ENCODE data around the gene CALM3. TPM values are rescaled to one million over a fixed set of nuclear protein-coding genes. Genes with fewer than 3 reads are reported as not detected.

CALM3 gene
- total and polyA plus RNA-seq, 4 donors: 197 to 240 (median 224) TPM

DNA sequence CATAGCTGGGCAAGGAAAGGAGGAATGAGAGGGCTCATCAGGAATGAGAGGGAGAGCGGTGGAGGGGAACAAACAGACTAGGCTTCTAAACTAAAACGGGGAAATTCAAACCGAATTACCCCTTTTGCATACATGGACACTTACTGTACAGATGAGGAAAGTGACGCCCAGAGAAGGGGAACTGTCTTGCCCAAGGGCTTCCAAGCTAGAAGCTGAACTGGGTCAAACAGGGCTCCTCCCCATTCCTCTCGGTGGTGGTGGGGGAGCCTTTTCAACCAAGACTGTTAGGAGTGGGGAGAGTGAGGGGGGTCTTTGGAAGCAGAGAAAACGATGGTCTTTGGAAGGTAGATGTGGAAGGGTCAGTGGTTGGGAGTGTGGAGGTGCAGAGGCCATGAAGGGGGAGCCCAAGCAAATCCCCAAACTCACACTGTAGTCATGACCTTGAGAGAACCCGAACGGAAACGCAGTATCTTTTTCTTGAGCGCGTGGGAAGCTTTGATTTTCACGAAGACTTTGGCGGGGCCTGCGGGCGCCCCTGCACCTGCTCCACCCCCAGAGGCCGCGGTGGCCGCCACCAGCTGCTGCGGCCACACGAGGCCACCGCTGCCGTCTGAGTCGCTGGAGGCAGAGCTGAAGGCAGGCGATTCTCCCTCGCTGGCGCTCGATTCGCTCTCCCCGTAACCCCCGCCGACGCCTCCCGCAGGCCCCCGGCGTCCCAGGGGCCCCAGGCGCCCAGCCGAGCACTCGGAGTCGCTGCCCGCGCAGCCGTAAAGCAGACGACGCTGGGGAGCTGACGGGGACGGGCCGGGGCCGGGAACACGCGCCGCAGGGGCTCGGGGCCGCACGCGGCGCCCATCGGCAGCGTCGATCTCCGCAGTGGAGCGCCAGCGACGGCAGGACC is 47.2 kb downstream of the CALM3 start:
- no peak for DNase-seq
- H3K9me3 ChIP-seq (ENCODE audit: control insufficient read depth, low read length): no peaks in the 10 kb centered on the region
- H3K4me1 ChIP-seq (ENCODE audit: control insufficient read depth in 1 of 2, insufficient read depth in 2 of 2, low read length in 2 of 2): peaks cover 0 to 2% of the 10 kb centered on the region in 2 donors
- intact Hi-C loops (cut with DNase I): no loop called here
- no peak for ATAC-seq (ENCODE audit: low FRiP score)
- H3K36me3 ChIP-seq (ENCODE audit: control insufficient read depth in 1 of 2, insufficient read depth in 2 of 2, low read length in 1 of 2): peaks cover 0 to 3% of the 10 kb centered on the region in 2 donors
- WGBS, 2 donors: 77% methylated on average over 63 of the region's 63 CpGs
- H3K27me3 ChIP-seq (ENCODE audit: control insufficient read depth in 1 of 2, insufficient read depth in 2 of 2, low read length in 1 of 2): no peaks in the 10 kb centered on the region
- no peak overlapping the region for H3K4me3 ChIP-seq (ENCODE audit: low read length in 2 of 2)
- H3K27ac ChIP-seq (ENCODE audit: low read depth in 1 of 2, low read length in 2 of 2): peak overlapping the region in 1 of 2 donors; percentile 38

DNA sequence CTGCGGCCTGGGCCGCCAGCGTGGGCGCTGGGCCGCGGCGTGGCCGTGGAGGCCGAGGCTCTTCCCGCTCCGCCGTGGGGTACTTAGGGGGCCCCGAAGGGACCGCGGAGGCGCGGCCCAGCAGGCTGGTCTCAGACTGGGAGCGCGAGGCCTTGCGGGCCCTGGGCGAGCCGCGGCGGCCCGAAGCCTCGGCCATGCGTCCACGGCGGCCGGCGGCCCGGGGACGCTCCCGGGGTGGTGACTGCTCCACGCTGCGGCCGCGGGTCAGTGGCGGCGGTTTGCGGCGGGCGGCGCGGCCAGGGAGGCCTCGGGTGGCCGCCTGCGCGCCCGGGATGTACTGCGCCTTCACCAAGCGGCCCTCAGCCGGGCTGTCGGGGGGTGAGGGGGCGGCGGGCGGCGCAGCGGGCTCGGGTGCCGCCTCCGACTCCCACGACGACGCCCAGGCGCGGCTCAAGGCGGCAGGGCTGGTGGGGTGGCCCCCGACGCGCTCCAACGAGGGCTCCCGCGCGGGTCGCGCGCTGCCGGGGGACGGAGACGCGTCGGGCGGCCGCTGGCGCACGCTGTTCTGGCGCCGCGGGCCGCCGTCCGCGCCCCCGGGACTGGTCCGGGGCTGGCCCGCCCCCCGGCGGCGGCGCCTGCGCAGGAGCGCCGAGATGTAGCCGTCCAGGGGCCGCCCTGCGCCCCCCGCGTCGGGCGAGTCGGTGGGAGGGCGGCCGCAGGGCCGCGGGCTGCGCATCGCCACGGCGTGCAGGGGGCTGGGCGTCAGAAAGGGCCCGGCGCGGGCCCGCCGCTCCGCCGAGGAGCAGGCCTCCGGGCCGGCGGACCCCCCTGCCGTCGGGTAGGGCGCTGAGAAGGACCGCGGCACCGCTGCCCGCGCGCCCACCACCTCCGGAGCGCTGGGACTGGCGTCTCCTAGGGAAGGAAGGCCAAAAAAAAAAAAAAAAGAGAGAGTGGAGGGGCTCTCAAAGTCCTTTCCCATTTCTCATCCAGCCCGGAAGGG is 48.1 kb downstream of the CALM3 start:
- Histone ChIP-seq H3K27ac (ENCODE audit: low read depth in 1 of 2, low read length in 2 of 2) (peak overlapping the region in 1 of 2 donors; percentile 25), H3K27me3 (ENCODE audit: control insufficient read depth in 1 of 2, insufficient read depth in 2 of 2, low read length in 1 of 2) (no peaks in the 10 kb centered on the region), H3K9me3 (ENCODE audit: control insufficient read depth, low read length) (no peaks in the 10 kb centered on the region), H3K36me3 (ENCODE audit: control insufficient read depth in 1 of 2, insufficient read depth in 2 of 2, low read length in 1 of 2) (peaks cover 0 to 3% of the 10 kb centered on the region in 2 donors), H3K4me1 (ENCODE audit: control insufficient read depth in 1 of 2, insufficient read depth in 2 of 2, low read length in 2 of 2) (peaks cover 0 to 3% of the 10 kb centered on the region in 2 donors), H3K4me3 (ENCODE audit: low read length in 2 of 2) (no peak overlapping the region)
- 72 to 76% methylated on average over 119 to 144 of the region's 144 CpGs for WGBS, 2 donors
- ATAC-seq (ENCODE audit: low FRiP score) (no peak), DNase-seq (no peak)
- intact Hi-C loops (cut with DNase I): no loop called here

- Histone ChIP-seq H3K27ac (ENCODE audit: low read depth in 1 of 2, low read length in 2 of 2) (no peak overlapping the region), H3K4me1 (ENCODE audit: control insufficient read depth in 1 of 2, insufficient read depth in 2 of 2, low read length in 2 of 2) (peaks cover 0 to 3% of the 10 kb centered on the region in 2 donors)
Measured at GRCh38 chr19:46650445-46650844, 49.3 kb downstream of the CALM3 start.

GRCh38 chr19:46654621-46655152 is 53.6 kb downstream of the CALM3 start:
- intact Hi-C loops (cut with DNase I): no loop called here
- H3K9me3 ChIP-seq (ENCODE audit: control insufficient read depth, low read length): no peaks in the 10 kb centered on the region
- peaks cover 0 to 3% of the 10 kb centered on the region in 2 donors for H3K4me1 ChIP-seq (ENCODE audit: control insufficient read depth in 1 of 2, insufficient read depth in 2 of 2, low read length in 2 of 2)
- H3K27me3 ChIP-seq (ENCODE audit: control insufficient read depth in 1 of 2, insufficient read depth in 2 of 2, low read length in 1 of 2): no peaks in the 10 kb centered on the region
- peak; percentile 74 for ATAC-seq (ENCODE audit: low FRiP score)
- DNase-seq: peak; percentile 69 to 85
- 4 to 5% methylated on average over 15 to 16 of the region's 16 CpGs for WGBS, 2 donors
- H3K36me3 ChIP-seq (ENCODE audit: control insufficient read depth in 1 of 2, insufficient read depth in 2 of 2, low read length in 1 of 2): no peaks in the 10 kb centered on the region
- H3K27ac ChIP-seq (ENCODE audit: low read depth in 1 of 2, low read length in 2 of 2): peak overlapping the region; percentile 9 to 88
- H3K4me3 ChIP-seq (ENCODE audit: low read length in 2 of 2): no peak overlapping the region

More at GRCh38 chr19:46650445-46650844, 49.3 kb downstream of the CALM3 start:
- Histone ChIP-seq H3K9me3 (ENCODE audit: control insufficient read depth, low read length) (no peaks in the 10 kb centered on the region), H3K4me3 (ENCODE audit: low read length in 2 of 2) (no peak overlapping the region), H3K36me3 (ENCODE audit: control insufficient read depth in 1 of 2, insufficient read depth in 2 of 2, low read length in 1 of 2) (peaks cover 0 to 3% of the 10 kb centered on the region in 2 donors), H3K27me3 (ENCODE audit: control insufficient read depth in 1 of 2, insufficient read depth in 2 of 2, low read length in 1 of 2) (no peaks in the 10 kb centered on the region)
- intact Hi-C loops (cut with DNase I): no loop called here
- ATAC-seq (ENCODE audit: low FRiP score): no peak
- no peak for DNase-seq
- 85 to 88% methylated on average over 7 of the region's 7 CpGs for WGBS, 2 donors

GRCh38 chr19:46656541-46656940 is 55.4 kb downstream of the CALM3 start:
- H3K36me3 ChIP-seq (ENCODE audit: control insufficient read depth in 1 of 2, insufficient read depth in 2 of 2, low read length in 1 of 2): no peaks in the 10 kb centered on the region
- no peaks in the 10 kb centered on the region for H3K9me3 ChIP-seq (ENCODE audit: control insufficient read depth, low read length)
- peak overlapping the region in 1 of 2 donors; percentile 14 for H3K27ac ChIP-seq (ENCODE audit: low read depth in 1 of 2, low read length in 2 of 2)
- intact Hi-C loops (cut with DNase I): no loop called here
- ATAC-seq (ENCODE audit: low FRiP score) (no peak), DNase-seq (no peak)
- no peaks in the 10 kb centered on the region for H3K27me3 ChIP-seq (ENCODE audit: control insufficient read depth in 1 of 2, insufficient read depth in 2 of 2, low read length in 1 of 2)
- peaks cover 0 to 3% of the 10 kb centered on the region in 2 donors for H3K4me1 ChIP-seq (ENCODE audit: control insufficient read depth in 1 of 2, insufficient read depth in 2 of 2, low read length in 2 of 2)
- no peak overlapping the region for H3K4me3 ChIP-seq (ENCODE audit: low read length in 2 of 2)
- WGBS, 2 donors: 78 to 81% methylated on average over 5 of the region's 5 CpGs

DNA sequence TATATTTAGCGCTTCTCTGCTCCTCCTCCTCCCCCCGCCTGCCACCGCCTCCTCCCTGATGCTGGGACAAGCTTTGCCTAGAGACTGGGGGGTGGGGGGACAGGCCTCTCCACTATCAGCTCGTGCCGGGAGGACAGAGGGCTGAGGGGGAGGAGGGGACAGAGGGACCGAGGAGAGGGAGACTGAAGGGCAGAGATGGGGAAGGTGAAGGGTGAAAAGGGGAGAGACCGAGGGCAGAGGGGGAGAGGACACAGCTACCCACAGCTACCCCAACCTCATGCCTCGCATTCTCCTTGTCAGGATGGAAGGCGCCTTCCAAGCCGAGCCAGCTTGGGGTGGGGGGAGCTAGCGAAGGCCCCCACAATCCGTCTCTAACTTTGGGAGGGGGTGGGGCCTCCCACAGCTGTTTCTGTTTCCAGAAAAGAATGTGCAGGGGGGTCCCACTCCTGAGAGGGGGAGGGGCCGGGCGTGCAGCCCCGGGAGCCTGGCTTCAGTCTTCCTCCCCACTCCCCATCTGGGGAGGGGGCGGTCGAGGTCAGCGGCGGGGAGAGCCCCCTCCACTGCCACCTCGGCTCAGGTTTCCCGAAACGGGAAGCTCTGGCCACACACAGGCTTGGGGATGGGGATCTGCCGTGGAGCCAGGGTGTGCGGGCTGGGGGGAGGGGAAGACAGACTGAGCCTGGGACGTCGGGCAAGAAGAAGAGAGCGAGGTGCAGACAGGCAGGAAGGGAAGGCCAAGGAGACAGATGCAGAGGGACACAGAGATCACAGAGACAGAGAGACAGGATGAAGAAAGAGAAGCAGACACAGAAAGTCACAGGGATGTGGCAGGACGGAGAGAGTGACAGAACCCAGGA is 58.2 kb downstream of the CALM3 start:
- Histone ChIP-seq H3K27ac (ENCODE audit: low read depth in 1 of 2, low read length in 2 of 2) (peak overlapping the region; percentile 59 to 93), H3K9me3 (ENCODE audit: control insufficient read depth, low read length) (no peaks in the 10 kb centered on the region), H3K36me3 (ENCODE audit: control insufficient read depth in 1 of 2, insufficient read depth in 2 of 2, low read length in 1 of 2) (no peaks in the 10 kb centered on the region), H3K4me3 (ENCODE audit: low read length in 2 of 2) (peak overlapping the region; percentile 51 to 75), H3K27me3 (ENCODE audit: control insufficient read depth in 1 of 2, insufficient read depth in 2 of 2, low read length in 1 of 2) (no peaks in the 10 kb centered on the region), H3K4me1 (ENCODE audit: control insufficient read depth in 1 of 2, insufficient read depth in 2 of 2, low read length in 2 of 2) (no peaks in the 10 kb centered on the region)
- peak; percentile 72 to 88 for DNase-seq
- WGBS, 2 donors: 1% methylated on average over 28 of the region's 28 CpGs
- intact Hi-C loops (cut with DNase I): no loop called here
- no peak for ATAC-seq (ENCODE audit: low FRiP score)

DNA sequence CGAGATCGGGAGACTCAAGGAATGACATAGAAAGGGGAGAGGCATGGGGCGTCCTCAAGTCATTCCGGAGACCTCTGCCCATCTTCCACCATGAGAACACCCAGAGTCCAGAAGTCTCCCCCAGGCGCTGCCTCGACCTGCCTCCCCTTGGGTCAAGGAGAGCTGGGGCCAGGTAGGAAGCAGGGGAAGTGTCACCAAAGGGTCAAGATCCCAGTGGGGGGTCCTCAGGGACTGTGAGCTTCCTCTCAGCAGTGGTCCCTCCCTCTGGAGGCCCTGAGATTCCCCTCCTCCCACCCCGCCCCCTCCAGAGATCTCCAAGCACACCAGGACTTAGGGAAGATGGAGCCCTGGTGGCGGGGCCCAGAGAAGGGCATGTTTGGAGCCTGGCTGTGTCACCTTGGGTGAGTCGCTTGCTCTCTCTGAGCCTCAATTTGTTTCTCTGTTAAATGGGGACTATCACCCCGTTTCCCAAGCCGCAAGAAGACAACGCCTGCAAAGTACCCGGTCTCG is 58.9 kb downstream of the CALM3 start:
- intact Hi-C loops (cut with DNase I): no loop called here
- Histone ChIP-seq H3K9me3 (ENCODE audit: control insufficient read depth, low read length) (no peaks in the 10 kb centered on the region), H3K36me3 (ENCODE audit: control insufficient read depth in 1 of 2, insufficient read depth in 2 of 2, low read length in 1 of 2) (no peaks in the 10 kb centered on the region), H3K27ac (ENCODE audit: low read depth in 1 of 2, low read length in 2 of 2) (peak overlapping the region; percentile 34 to 93), H3K4me1 (ENCODE audit: control insufficient read depth in 1 of 2, insufficient read depth in 2 of 2, low read length in 2 of 2) (no peaks in the 10 kb centered on the region), H3K4me3 (ENCODE audit: low read length in 2 of 2) (peak overlapping the region; percentile 51 to 75), H3K27me3 (ENCODE audit: control insufficient read depth in 1 of 2, insufficient read depth in 2 of 2, low read length in 1 of 2) (no peaks in the 10 kb centered on the region)
- WGBS, 2 donors: 1 to 2% methylated on average over 14 of the region's 14 CpGs
- ATAC-seq (ENCODE audit: low FRiP score) (peak; percentile 14), DNase-seq (peak; percentile 71 to 84)
